Activated CD8-positive, alpha-beta memory T cell treated with anti-CD3 and anti-CD28 coated beads for 48 hours (primary cell): ENCODE results near the gene PHF21A.

Experiments
- DNase-seq, 3 experiments: peaks; one replicate each; pipeline ENCODE4 v3.0.0-alpha.2; 2020; ENCODE audit warnings: low read depth in 2 of 3, low spot score in 2 of 3

The PHF21A gene

DNA sequence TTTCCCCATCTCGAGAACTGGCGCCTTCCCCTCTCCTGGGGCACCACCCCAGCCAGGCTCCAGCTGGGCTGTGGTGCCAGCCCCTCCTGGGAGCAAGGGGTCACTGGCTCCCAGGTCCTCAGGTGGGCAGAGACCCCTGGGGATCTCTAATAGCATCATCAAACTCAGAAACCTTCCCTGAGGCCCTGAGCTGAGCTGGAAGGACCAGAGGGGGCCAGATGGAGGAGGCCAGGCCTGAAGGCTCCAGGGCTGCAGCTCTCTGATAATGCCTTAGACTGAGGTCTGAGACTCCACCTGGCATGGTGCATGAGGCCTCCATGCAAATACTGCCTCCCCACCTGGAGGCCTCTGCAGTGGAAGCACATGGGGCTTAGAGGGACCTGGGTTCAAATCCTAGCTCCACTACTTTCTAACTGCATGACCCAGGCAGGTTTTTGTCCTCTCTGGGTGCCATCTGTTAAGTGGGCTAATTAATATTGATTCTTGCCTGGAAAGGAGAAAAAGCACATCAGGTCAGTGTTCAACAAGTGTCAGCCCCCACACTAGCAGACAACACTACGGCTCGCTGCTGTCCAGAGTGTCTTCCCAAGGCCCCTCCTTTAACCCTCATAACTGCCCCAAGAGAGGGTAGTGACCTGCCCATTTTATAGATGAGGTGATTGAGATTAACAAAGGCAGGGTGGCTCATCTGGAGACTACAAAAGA lies 234.3 kb downstream of the PHF21A start:
- no peak for DNase-seq

GRCh38 chr11:45885921-45886721 lies 235.1 kb downstream of the PHF21A start:
- DNase-seq, result no peak

GRCh38 chr11:45885274-45885920 lies 235.9 kb downstream of the PHF21A start, which contains the start of gene MAPK8IP1:
Gene MAPK8IP1 (plus strand): TSS chr11:45885651. CDS start chr11:45885821, 170 bp downstream.
- DNase-seq, result peak in 2 of 3 experiments; percentile 23 to 27

DNA sequence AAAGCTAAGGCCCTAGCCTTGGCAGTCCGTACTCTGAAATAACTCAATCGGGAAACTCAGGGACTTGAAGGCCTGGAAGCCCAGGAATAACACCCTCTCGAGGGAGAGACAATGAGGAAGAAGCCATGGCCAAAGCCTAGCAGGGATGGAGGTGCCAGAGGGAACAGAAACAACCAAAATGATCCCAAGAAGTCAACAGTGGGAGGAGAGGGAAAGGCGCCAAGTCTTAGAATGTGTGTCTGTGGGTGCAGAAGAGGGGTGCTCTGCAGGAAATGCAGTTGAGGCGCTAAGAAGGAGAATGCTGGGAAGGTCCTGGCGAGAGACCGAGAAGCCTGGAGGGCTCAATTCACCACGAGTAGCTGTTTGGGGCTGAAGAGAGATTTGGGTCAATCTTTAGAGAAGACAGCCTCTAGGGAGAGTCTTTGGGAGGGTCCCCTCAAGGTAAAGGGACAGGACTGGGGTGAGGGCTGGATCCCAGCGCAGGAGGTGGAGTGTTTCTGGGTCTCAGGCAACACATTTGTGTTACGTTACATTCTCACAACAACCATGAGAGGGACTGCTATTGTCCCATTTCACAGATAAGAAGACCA lies 236.6 kb downstream of the PHF21A start:
- no peak for DNase-seq
